BLaER1 (cell line): Measurements from ENCODE around the gene POU5F2.

Experiments
- H3K27ac ChIP-seq: shearing (Covaris generic); formaldehyde crosslinking; 2 replicates; pipeline ENCODE4 v1.8.1; 2022
- H3K27me3 ChIP-seq: shearing (Covaris generic); formaldehyde crosslinking; 2 replicates; pipeline ENCODE4 v1.8.1; 2022
- H3K36me3 ChIP-seq: shearing (Covaris generic); formaldehyde crosslinking; 2 replicates; pipeline ENCODE4 v1.8.1; 2022
- H3K4me1 ChIP-seq: shearing (Covaris generic); formaldehyde crosslinking; 2 replicates; pipeline ENCODE4 v1.8.1; 2022
- H3K4me2 ChIP-seq: shearing (Covaris generic); formaldehyde crosslinking; 2 replicates; pipeline ENCODE4 v1.8.1; 2022
- H3K4me3 ChIP-seq: shearing (Covaris generic); formaldehyde crosslinking; 2 replicates; pipeline ENCODE4 v1.8.1; 2022
- H3K9ac ChIP-seq: shearing (Covaris generic); formaldehyde crosslinking; 2 replicates; pipeline ENCODE4 v1.8.1; 2022
- H3K9me3 ChIP-seq: shearing (Covaris generic); formaldehyde crosslinking; 2 replicates; pipeline ENCODE4 v1.8.1; 2022
- H4K20me1 ChIP-seq: shearing (Covaris generic); formaldehyde crosslinking; 2 replicates; pipeline ENCODE4 v1.8.1; 2022
- Cebpa-rat ChIP-seq: shearing (Covaris generic); IDR thresholded peaks from 2 replicates; pipeline ENCODE4 v1.8.1; 2022

Gene POU5F2

GRCh38 chr5:93717162-93717561 is 24.2 kb downstream of the POU5F2 start:
- H3K27me3 ChIP-seq = no peaks in the 10 kb centered on the region
- H3K36me3 ChIP-seq = no peaks in the 10 kb centered on the region
- H3K27ac ChIP-seq = no peak overlapping the region
- TF ChIP-seq Cebpa-rat = no peak
- no peak overlapping the region for H3K4me2 ChIP-seq
- no peaks in the 10 kb centered on the region for H4K20me1 ChIP-seq
- H3K9me3 ChIP-seq = no peaks in the 10 kb centered on the region
- H3K4me1 ChIP-seq = no peaks in the 10 kb centered on the region
- H3K9ac ChIP-seq = no peak overlapping the region
- H3K4me3 ChIP-seq = no peak overlapping the region

GRCh38 chr5:93716453-93716852 is 24.9 kb downstream of the POU5F2 start:
- Histone ChIP-seq H4K20me1 (no peaks in the 10 kb centered on the region), H3K4me2 (no peak overlapping the region), H3K36me3 (no peaks in the 10 kb centered on the region), H3K27me3 (no peaks in the 10 kb centered on the region), H3K27ac (no peak overlapping the region), H3K9ac (no peak overlapping the region), H3K4me1 (no peaks in the 10 kb centered on the region), H3K9me3 (no peaks in the 10 kb centered on the region), H3K4me3 (no peak overlapping the region)
- no peak for TF ChIP-seq Cebpa-rat

GRCh38 chr5:93715761-93716160 is 25.6 kb downstream of the POU5F2 start:
- Histone ChIP-seq H3K9ac (no peak overlapping the region), H3K4me3 (no peak overlapping the region), H3K4me1 (no peaks in the 10 kb centered on the region), H3K27me3 (no peaks in the 10 kb centered on the region), H3K9me3 (no peaks in the 10 kb centered on the region), H3K27ac (no peak overlapping the region), H3K36me3 (no peaks in the 10 kb centered on the region), H4K20me1 (no peaks in the 10 kb centered on the region), H3K4me2 (no peak overlapping the region)
- TF ChIP-seq Cebpa-rat = no peak

GRCh38 chr5:93715327-93715726 is 26.1 kb downstream of the POU5F2 start:
- H3K27me3 ChIP-seq = no peaks in the 10 kb centered on the region
- no peak overlapping the region for H3K4me2 ChIP-seq
- H3K36me3 ChIP-seq = no peaks in the 10 kb centered on the region
- TF ChIP-seq Cebpa-rat = no peak
- no peak overlapping the region for H3K9ac ChIP-seq
- no peak overlapping the region for H3K27ac ChIP-seq
- no peaks in the 10 kb centered on the region for H3K9me3 ChIP-seq
- H3K4me3 ChIP-seq = no peak overlapping the region
- no peaks in the 10 kb centered on the region for H3K4me1 ChIP-seq
- no peaks in the 10 kb centered on the region for H4K20me1 ChIP-seq

GRCh38 chr5:93708442-93708841 is 33.0 kb downstream of the POU5F2 start:
- no peaks in the 10 kb centered on the region for H4K20me1 ChIP-seq

GRCh38 chr5:93705896-93706295 is 35.5 kb downstream of the POU5F2 start:
- Histone ChIP-seq H3K4me2 (no peak overlapping the region), H3K4me3 (no peak overlapping the region), H3K36me3 (no peaks in the 10 kb centered on the region), H3K27me3 (no peaks in the 10 kb centered on the region), H4K20me1 (no peaks in the 10 kb centered on the region), H3K9me3 (no peaks in the 10 kb centered on the region), H3K4me1 (no peaks in the 10 kb centered on the region), H3K9ac (no peak overlapping the region), H3K27ac (no peak overlapping the region)
- TF ChIP-seq Cebpa-rat = no peak

More at GRCh38 chr5:93708442-93708841, 33.0 kb downstream of the POU5F2 start:
- H3K36me3 ChIP-seq = no peaks in the 10 kb centered on the region
- no peak overlapping the region for H3K27ac ChIP-seq
- no peak overlapping the region for H3K4me3 ChIP-seq
- no peaks in the 10 kb centered on the region for H3K4me1 ChIP-seq
- H3K27me3 ChIP-seq = no peaks in the 10 kb centered on the region
- H3K9me3 ChIP-seq = no peaks in the 10 kb centered on the region
- no peak overlapping the region for H3K4me2 ChIP-seq
- H3K9ac ChIP-seq = no peak overlapping the region
- no peak for TF ChIP-seq Cebpa-rat

GRCh38 chr5:93704996-93705395 is 36.4 kb downstream of the POU5F2 start:
- H3K4me1 ChIP-seq = no peaks in the 10 kb centered on the region
- no peaks in the 10 kb centered on the region for H3K9me3 ChIP-seq
- no peak overlapping the region for H3K27ac ChIP-seq
- no peak overlapping the region for H3K9ac ChIP-seq
- H4K20me1 ChIP-seq = no peaks in the 10 kb centered on the region
- no peak overlapping the region for H3K4me3 ChIP-seq
- H3K27me3 ChIP-seq = no peaks in the 10 kb centered on the region
- TF ChIP-seq Cebpa-rat = no peak
- H3K4me2 ChIP-seq = no peak overlapping the region
- no peaks in the 10 kb centered on the region for H3K36me3 ChIP-seq

GRCh38 chr5:93691997-93692396 is 49.4 kb downstream of the POU5F2 start:
- Histone ChIP-seq H3K9me3 (peaks cover 11% of the 10 kb centered on the region; the same call in 1 of the 2 replicates), H3K9ac (no peak overlapping the region), H3K4me3 (no peak overlapping the region), H3K4me2 (no peak overlapping the region), H3K27ac (no peak overlapping the region), H3K4me1 (no peaks in the 10 kb centered on the region), H3K36me3 (0 out of 2 replicates have a peak, but pooled peaks cover 6% of the 10 kb centered on the region), H3K27me3 (no peaks in the 10 kb centered on the region), H4K20me1 (no peaks in the 10 kb centered on the region)
- no peak for TF ChIP-seq Cebpa-rat
